NCI-H460 (cell line): ENCODE measurements around the gene CKM. TPM values are rescaled to one million over a fixed set of nuclear protein-coding genes. Genes with fewer than 3 reads are reported as not detected.
"Not testable (repeated sequence)": the region's sequence is repeated elsewhere in the genome, so short reads cannot be mapped to it uniquely, and the experiment has no call there.

ENCODE experiments used
- DNase-seq: peaks from one replicate; pipeline ENCODE4 v3.0.0-alpha.2; 2016; ENCODE audit warnings: low read depth; ENCODE audit errors: extremely low read depth
- total RNA-seq: library from RNA; depleted of rRNA; stranded (reverse); fragments of >200 nt; shearing (Covaris generic); gene quantifications from 2 replicates; pipeline ENCODE4 v1.2.3, GENCODE V29; 2014

CKM gene
- total RNA-seq, 1 experiment from 2014 or later, result not detected

DNA sequence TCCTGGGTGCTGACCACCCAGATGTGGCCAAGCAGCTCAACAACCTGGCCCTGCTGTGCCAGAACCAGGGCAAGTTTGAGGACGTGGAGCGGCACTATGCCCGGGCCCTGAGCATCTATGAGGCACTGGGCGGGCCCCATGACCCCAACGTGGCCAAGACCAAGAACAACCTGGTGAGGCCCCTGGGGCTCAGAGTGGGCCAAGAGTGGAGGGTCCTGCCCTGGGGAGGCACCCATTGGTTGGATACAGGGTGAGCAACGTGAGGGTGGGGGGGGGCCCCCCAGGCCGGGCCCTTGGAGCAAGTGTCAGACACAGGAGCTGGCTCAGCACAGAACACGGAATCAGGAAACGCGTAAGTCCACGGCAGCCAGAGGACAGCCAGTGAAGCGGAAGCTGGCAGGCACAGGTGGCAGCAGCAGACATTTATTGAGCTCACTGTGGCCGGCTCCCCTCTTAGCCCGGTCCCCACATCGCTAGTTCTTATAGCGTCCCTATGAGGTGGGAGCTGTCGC, 26.8 kb upstream of the CKM start:
- no peak for DNase-seq

DNA sequence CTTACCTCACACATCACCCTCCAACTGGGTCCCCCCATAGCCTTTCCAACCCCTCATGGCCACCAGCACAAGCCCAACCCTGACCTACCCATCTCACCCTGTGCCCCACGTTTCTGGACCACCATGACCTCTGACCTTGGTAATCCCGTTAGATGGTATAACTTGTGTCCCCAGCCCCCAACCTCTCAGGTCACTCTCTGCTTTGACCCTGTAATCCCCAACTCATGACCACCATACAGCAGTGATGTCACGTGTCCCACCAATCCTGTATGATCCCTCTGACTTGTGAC, 26.4 kb upstream of the CKM start:
- DNase-seq, result no peak

DNA sequence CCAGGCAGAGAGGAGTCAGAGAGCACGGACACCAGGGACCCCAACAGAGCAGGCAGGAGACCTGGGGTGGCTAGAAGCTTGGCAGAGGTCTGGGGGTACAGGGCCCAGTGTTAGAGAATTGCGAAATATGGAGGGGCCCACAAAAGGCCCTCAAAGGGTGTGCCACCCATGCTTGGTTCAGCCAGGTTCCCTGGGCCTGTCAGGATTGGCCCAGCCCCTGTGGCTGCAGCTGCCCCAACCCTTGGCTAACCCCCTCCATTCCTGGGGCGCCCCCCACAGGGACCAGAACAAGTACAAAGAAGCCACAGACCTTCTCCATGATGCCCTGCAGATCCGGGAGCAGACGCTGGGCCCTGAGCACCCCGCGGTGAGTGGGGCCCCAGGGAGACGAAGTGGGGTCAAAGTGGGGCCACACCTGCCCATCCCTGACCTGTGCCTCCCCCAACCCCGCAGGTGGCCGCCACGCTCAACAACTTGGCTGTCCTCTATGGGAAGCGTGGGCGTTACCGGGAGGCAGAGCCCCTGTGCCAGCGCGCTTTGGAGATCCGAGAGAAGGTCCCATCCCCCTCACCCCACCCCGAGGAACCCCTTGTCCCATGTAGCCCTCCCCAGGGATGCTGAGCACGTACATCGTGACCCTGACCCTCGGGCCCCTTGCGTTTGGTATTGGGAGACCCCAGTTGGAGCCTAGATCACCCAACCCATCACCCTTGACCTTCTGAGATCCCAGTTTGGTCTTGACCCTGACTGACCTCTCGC, 25.9 kb upstream of the CKM start:
- no peak for DNase-seq

DNA sequence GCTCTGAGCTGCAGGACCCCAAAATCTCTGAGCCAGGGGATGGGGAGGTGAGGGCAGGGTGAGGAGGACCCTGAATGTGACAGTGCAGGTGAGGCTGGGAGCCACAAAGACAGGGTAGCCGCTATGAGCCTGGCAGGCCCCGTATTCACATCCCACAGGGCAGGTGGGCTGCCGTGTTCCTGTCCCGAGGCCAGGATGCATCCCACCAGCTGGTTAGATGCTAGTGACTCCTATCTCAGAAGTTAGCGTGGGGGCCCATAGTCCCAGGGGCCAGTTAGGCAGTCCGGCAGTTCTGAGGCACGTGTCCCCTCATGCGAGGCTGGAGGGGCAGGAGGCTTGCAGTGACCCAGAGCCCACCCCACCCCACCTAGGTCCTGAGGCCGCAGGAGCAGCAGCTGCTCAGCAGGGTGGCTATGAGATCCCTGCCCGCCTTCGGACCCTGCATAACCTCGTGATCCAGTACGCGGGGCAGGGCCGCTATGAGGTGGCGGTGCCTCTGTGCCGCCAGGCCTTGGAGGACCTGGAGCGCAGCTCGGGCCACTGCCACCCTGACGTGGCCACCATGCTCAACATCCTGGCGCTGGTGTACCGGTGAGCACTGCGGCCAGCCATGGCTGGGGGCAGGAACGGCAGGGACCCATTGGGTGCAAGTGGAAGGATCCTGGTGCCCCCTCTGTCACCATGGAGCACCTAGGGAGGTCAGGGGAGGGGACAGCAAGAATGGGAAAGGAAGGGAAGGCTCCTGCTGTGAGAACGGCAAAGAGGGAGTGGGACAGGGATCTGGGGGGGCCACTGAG, 25.1 kb upstream of the CKM start:
- DNase-seq, result no peak

DNA sequence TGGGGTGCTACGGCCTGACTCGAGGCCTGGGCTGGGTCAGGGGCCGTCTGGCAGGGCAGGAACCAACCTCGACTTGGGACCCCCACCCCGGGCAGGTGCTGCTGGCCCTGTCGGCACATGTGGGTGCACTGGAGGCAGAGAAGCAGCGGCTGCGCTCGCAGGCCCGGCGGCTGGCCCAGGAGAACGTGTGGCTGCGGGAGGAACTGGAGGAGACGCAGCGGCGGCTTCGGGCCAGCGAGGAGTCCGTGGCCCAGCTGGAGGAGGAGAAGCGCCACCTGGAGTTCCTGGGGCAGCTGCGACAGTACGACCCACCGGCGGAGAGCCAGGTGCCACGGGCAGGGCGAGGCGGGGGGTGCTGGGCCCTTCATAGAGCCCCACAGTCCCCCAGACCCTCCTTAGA, 23.8 kb upstream of the CKM start:
- no peak for DNase-seq

DNA sequence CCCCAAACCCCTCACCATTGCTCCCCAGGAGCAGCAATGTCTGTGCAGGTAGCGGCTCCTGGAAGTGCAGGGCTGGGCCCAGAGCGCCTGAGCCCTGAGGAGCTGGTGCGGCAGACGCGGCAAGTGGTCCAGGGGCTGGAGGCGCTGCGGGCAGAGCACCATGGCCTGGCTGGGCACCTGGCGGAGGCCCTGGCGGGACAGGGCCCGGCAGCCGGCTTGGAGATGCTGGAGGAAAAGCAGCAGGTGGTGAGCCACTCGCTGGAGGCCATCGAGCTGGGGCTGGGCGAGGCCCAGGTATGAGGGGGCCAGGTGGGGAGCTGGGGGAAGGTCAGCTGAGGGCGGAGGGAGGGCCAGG, 22.8 kb upstream of the CKM start:
- DNase-seq, result no peak

DNA sequence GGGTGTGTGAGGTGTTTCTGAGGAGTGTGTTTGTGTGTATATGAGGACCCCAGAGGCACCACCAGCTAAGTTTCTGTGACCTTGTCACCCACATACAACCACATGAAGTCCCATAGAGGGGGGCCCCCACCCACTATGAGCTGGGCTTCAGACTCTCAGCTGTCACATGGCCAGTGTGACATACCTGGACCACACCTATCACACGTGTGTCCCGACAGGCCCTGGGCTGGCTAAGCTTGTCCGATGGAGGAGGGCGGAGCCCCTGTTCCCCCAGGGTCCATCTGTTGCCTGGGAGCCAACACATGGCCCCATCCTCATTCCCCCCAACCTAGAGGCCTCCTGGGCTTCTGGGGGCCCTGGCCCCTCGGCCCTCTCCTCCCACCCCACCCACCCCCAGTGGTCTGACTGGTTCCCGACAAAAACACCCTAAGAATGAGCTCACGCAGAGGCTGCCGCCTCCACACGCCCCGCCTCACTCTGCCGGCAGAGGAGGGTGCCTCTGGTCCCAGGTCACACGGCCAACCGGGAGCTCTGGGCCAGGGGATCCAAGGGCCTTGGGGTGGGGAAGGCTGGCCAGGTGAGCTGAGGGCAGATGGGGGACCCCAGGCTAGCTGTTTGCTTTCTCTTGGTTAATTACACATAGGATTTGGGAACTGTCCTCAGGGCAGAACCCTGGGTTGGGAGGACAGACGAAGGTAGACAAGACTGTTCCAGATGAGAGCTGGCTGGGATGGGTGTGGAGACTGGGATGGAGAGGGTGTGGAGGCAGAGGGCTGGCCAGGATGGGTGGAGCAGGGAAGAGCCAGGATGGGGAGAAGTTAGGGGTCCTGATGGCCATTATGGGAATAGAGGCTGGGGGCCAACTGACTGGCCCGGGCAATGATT, 22.2 kb upstream of the CKM start:
- no peak for DNase-seq

DNA sequence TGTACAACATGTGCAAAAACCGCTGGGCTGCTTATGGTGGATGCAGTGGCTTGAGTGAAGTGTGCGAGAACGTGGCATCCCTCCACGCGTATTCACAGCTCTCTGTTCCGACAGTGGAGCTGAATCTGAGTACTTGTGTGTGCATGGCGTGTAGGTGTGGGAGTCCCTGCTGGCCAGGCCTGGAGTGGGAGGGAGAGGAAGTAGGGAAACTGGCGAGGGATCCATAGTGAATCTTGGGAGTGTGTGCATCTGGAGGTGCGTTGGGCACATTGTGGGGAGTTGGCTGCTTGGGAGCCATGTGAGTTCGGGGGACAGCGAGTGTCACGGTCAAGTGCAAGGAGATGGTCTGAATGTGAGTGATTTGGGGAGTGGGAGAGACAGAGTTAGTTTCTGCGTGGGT, 20.2 kb upstream of the CKM start:
- DNase-seq, result no peak

DNA sequence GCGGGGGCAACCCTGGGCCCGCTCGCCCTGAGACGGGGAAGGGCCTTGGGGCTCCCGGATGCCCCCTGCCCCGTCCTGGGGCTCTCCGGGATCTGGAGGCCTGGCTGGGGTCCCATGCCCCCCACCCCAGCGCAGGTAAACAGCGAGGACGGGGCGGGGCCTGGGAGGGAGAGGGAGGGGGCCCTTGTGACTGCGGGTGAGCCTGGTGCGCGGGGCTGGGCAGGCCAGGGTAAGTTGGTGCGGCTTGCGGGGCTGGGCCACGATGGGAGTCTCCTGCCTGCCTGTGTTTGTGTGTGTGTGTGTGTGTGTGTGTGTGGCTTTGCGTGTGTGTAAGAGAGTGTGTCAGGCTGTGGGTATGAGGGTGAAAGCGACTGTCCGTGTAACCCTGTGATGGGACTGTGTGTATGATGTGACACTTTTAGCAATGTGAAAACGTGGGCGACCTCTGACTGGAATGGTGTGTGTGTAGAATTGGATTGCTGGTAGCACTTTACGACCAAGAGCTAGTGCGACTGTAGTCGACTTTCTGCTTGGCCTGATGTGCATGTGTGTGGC, 18.3 kb upstream of the CKM start:
- DNase-seq, result no peak

DNA sequence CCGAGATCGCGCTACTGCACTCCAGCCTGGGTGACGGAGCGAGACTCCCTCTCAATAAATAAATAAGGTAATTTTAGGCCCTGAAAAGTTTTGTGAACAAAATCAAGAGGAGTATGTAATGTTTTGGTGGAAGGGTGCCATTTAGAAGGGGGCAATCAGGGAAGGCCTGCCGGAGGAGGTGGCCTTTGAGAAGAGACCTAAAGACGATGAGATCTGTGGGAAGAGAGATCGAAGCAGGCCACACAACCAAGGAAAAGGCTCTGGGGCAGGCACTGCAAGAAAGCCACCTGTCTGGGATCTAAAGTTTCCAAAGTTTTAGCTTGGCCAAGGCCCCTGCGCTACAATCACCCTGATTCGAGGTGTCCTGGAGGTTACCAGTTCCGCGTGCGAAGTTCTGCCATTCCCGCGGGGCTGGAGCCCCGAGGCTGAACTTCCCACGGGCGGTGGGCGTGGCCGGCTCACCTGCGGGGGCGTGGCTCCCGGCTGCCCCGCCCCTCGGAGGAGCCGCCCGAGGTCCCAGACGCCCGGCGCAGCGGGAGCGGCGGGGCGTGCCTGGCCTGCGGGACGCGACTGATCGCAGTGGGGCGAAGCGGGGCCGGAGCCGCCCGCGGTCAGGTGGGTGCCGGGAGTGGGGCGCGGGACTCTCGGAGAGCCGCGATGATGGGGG, 17.7 kb upstream of the CKM start, which contains the start of gene KLC3:
Gene KLC3, plus strand, starts transcription at position 519 of the 667 bp plus-strand sequence. CDS start 4,792 bp downstream, outside the sequence.
- DNase-seq, result no peak

DNA sequence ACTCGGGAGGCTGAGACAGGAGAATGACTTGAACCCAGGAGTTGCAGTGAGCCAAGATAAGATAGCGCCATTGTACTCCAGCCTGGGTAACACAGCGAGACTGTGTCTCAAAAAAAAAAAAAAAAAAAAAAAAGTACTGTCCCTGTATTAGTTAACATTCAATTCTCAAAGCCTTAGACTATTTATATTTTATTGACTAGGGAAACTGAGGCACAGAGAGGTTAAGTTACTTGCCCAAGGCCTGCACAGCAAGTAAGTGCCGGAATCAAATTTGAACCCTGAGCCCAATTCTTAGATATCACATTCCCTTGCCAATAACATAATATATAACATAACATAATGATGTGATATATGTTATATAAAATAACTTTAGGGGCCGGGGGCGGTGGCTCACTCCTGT, 17.0 kb upstream of the CKM start:
- no peak for DNase-seq

DNA sequence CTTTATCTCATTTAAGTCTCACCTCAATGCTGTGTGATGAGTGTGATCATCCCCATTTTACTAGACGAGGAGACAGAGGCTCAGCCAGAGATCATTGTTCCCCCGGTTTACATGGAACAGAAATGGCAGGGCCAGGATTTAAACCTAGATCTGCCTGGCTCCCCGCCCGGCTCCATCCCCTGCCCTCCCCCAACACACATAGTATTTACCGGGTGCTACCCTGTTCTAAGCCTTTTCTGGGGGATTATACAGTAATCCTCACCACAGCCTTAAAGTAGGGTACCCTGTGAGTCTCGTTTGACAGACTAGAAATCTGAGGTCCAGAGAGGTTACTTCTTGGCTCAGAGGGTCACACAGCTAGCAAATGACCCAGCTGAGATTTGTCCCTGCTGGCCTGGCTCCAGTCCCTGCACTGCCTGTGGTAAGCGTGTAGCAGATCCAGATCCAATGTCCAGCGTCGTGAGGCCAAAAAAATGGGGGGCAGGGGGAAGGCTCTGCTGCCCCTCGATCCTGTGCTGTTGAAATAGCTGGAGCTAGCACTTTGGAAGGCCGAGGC, 14.1 kb upstream of the CKM start:
- no peak for DNase-seq

DNA sequence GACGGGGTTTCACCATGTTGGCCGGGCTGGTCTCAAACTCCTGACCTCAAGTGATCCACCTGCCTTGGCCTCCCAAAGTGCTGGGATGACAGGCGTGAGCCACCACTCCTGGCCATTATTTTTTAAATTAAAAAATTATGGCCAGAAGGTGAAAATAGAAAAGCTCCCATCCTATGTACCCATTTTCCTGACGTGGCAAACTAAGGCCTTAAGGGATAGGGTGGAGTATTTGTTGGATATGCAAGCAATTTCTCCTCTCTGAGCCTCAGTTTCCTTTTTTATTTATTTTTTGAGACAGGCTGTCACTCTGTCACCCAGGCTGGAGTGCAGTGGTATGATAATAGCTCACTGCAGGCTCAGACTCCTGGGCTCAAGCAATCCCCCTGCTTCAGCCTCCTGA, 12.2 kb upstream of the CKM start:
- not testable (repeated sequence) for DNase-seq

DNA sequence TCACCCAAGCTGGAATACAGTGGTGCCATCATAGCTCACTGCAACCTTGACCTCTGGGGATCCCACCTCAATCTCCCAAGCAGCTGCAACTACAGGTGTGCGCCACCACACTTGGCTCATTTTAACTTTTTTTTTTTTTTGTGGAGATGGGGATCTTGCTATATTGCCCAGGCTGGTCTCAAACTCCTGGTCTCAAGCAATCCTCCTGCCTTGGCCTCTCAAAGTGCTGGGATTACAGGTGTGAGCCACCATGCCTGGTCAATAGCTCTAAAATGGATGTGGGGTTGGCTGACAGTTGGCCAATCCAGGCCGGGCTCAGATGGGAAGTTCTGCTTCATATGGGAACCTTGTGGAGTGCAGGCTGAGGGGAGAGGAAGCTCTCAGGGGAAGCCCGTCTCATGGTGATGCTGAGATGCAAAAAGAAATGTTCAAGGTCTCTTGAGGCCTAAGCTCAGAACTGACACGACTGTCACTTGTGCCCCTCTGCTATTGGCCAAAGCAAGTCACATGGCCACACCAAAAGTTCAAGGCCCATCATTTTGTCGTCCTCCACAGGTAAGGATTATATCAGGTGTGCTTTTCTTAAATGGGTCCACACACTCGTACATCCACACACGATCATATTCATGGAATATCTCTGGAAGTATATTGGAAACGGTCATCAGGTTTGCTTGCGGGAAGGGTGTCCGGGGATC, 11.1 kb upstream of the CKM start:
- DNase-seq, result no peak

DNA sequence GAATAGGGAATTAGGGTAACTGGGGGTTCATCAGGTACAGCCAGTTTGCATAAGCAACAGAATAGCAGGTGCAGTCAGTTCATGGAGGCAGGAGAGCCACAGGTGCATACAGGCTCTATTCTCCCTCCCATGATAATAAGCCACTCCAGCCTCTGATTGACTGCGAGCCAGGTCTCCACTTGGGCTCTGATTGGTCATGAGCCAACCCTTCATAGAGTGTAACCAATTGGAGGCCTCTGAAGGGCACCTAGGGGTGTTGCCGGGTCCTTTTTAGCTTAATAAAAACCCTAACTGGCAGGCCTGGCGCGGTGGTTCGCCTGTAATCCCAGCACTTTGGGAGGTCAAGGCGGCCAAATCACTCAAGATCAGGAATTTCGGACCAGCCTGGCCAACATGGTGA, 8.7 kb upstream of the CKM start:
- no peak for DNase-seq

DNA sequence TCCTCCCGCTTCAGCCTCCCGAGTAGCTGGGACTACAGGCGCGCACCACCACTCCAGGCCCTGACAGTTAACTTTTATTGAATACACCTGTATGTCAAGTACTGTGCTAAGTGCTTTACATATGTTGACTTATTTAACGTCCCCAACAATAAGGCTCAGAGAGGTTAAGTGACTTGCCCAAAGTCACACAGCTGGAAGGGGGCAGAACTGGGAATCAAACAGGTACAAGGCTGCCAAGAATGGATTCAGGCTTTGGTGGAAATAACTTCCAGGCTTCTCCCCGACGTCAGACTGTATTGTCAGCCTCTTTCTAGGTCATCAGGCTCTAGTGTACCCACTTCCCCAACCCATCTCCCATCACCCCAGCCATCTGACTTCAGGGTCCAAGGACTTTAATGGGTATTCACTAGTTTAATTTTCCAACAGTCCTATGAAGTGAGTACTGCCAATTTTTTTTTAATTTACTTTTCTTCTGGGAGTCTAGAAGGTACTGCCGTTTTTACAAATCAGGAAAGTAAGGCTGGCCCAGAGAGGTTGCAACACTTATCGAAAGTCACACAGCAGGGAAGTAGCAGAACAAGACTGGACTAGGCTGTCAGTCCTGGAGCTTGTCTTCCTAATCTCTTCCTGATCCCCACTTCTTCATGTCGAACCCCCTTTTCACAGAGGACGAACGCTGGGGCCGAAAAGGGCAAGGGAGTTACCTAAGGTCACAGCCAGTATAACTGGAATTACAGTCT, 4.9 kb upstream of the CKM start:
- DNase-seq, result no peak

DNA sequence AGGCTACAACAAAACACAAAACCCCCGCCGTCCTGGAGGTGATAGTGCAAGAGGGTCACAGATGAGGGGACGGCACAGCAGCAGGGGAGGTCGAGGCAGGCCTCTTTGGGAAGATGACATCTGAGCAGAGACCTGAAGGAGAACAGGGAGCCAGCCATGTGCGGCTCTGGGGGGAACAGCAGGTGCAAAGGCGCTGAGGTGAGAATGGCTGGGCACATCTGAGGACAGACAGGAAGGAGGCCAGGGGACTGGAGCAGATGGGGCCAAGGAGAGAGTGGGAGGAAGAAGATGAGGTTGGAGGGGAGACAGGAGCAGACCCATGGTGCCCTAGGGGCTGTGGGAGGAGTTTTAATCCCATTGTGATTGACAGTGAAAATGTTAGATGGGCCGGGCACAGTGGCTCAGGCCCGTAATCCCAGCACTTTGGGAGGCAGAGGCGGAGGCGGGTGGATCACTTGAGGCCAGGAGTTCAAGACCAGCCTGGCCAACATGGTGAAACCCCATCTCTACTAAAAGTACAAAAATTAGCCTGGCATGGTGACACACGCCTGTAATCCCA, 1.8 kb upstream of the CKM start:
- no peak for DNase-seq

DNA sequence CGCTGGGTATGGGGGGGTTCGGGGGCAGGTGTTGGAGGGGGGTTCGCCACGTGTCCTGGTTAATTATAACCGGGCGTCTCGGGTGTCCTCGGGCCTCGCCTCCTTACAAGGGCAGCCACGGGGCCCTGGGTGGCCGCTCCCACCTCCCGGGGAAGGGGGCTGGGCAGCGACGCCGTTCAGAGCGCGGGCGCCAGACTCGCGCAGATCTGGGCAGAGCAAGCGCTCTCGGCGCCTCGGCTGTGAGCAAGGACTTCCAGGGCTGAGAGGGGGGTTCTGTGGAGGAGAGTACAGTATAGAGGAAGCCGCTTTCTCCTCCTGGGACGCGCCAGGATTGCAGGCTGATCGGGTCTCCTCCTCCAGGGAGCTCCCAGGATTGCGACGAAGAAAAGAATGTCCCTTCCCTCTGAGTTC, 1.0 kb upstream of the CKM start:
- no peak for DNase-seq
